Smooth muscle cell (in vitro differentiated cells): ENCODE measurements around the gene CMTM7. TPM values are rescaled to one million over a fixed set of nuclear protein-coding genes. Genes with fewer than 3 reads are reported as not detected.

Source experiments
- DNase-seq: peaks from one replicate; lab custom pipeline; 2025; ENCODE audit not compliant: unreplicated experiment; lab: John Stamatoyannopoulos, UW
- H2AFZ ChIP-seq: fragments of 200-600 bp; sonication (generic); 2 replicates; pipeline ENCODE4 v1.6.0; 2016; ENCODE audit warnings: antibody characterized with exemption, low read depth, mild to moderate bottlenecking
- H3F3A ChIP-seq: fragments of 200-600 bp; sonication (generic); 2 replicates; pipeline ENCODE4 v1.6.0; 2017; ENCODE audit warnings: antibody characterized with exemption, low read depth
- H3K27ac ChIP-seq: fragments of 200-600 bp; sonication (generic); 2 replicates; pipeline ENCODE4 v1.5.1; 2016; ENCODE audit warnings: low read depth, mild to moderate bottlenecking
- H3K27me3 ChIP-seq: fragments of 200-600 bp; sonication (generic); 2 replicates; pipeline ENCODE4 v1.6.1; 2016; ENCODE audit warnings: low read depth, mild to moderate bottlenecking
- H3K36me3 ChIP-seq: fragments of 200-600 bp; sonication (generic); 2 replicates; pipeline ENCODE4 v1.5.1; 2016; ENCODE audit warnings: low read depth
- H3K4me1 ChIP-seq: fragments of 200-600 bp; sonication (generic); 2 replicates; pipeline ENCODE4 v1.5.1; 2016; ENCODE audit warnings: low read depth
- H3K4me2 ChIP-seq: fragments of 200-600 bp; sonication (generic); 2 replicates; pipeline ENCODE4 v1.6.0; 2016; ENCODE audit warnings: mild to moderate bottlenecking
- H3K4me3 ChIP-seq: fragments of 200-600 bp; sonication (generic); 2 replicates; pipeline ENCODE4 v1.5.1; 2016; ENCODE audit warnings: mild to moderate bottlenecking
- H3K79me2 ChIP-seq: fragments of 200-600 bp; sonication (generic); 2 replicates; pipeline ENCODE4 v1.6.0; 2016; ENCODE audit warnings: low read depth, mild to moderate bottlenecking
- H3K9ac ChIP-seq: fragments of 200-600 bp; sonication (generic); 2 replicates; pipeline ENCODE4 v1.6.0; 2016; ENCODE audit warnings: low read depth
- H3K9me3 ChIP-seq: fragments of 200-600 bp; sonication (generic); replicated peaks from 2 replicates; pipeline ENCODE4 v1.5.1; 2016; ENCODE audit warnings: low read depth
- H4K20me1 ChIP-seq: fragments of 200-600 bp; sonication (generic); 2 replicates; pipeline ENCODE4 v1.6.0; 2016; ENCODE audit warnings: low read depth
- CTCF ChIP-seq: fragments of 200-600 bp; sonication (generic); IDR thresholded peaks from 2 replicates; pipeline ENCODE4 v1.5.1; 2017; ENCODE audit warnings: borderline replicate concordance, mild to moderate bottlenecking, antibody characterized with exemption; ENCODE audit not compliant: insufficient read depth, poor library complexity, severe bottlenecking
- WGBS: methylation state at CpG from one replicate; pipeline ENCODE4 v1.1.7; 2016; ENCODE audit warnings: low lambda C conversion rate; 5-methylcytosine and 5-hydroxymethylcytosine counted together
- polyA plus RNA-seq: library from polyadenylated mRNA; unstranded; fragments of >200 nt; fragmentation: Nextera tagmentation; extraction: Ambion mirVana; gene quantifications from 2 replicates; pipeline ENCODE4 v1.2.1, GENCODE V29; 2016
- total RNA-seq: library from RNA; depleted of rRNA; stranded (reverse); fragments of >200 nt; gene quantifications from 2 replicates; pipeline ENCODE4 v1.2.3, GENCODE V29; 2014

The CMTM7 gene
- total and polyA plus RNA-seq, 2 experiments from 2014 or later: 23.4 to 43.1 TPM

GRCh38 chr3:32432711-32433530, 41.3 kb downstream of the CMTM7 start:
- no peak overlapping the region for H3K9ac ChIP-seq
- H3K27me3 ChIP-seq: no peaks in the 10 kb centered on the region
- no peaks in the 10 kb centered on the region for H3K9me3 ChIP-seq
- H3K79me2 ChIP-seq: peaks cover 8% of the 10 kb centered on the region
- H3K4me2 ChIP-seq: no peak overlapping the region
- WGBS: 93% methylated on average over 12 of the region's 12 CpGs
- H3K4me1 ChIP-seq: no peaks in the 10 kb centered on the region
- no peak overlapping the region for H3K4me3 ChIP-seq
- no peak overlapping the region for H2AFZ ChIP-seq
- no peak for DNase-seq
- TF ChIP-seq CTCF: no peak
- no peak overlapping the region for H3K27ac ChIP-seq
- H3K36me3 ChIP-seq: no peaks in the 10 kb centered on the region
- H4K20me1 ChIP-seq: peaks cover 10% of the 10 kb centered on the region
- no peaks in the 10 kb centered on the region for H3F3A ChIP-seq

DNA sequence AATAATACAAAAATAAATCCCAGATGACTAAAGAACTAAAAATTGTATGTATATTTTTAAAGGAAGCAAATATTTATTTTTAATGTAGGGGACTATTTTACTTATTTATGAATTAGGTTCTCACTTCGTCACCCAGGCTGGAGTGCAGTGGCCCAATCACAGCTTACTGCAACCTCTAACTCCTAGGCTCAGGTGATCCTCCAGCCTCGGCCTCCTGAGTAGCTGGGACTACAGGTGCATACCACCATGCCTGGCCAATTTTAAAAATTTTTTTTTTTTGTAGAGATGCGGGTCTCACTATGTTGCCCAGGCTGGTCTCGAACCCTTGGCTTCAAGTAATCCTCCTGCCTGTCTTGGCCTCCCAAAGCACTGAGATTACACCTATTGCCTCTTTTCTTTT, 42.6 kb downstream of the CMTM7 start:
- DNase-seq: no peak
- H3K79me2 ChIP-seq: peaks cover 8% of the 10 kb centered on the region
- no peak overlapping the region for H3K9ac ChIP-seq
- WGBS: 97% methylated on average over 4 of the region's 4 CpGs
- no peaks in the 10 kb centered on the region for H3K9me3 ChIP-seq
- H3K27ac ChIP-seq: no peak overlapping the region
- no peak overlapping the region for H3K4me3 ChIP-seq
- no peaks in the 10 kb centered on the region for H3F3A ChIP-seq
- peaks cover 5% of the 10 kb centered on the region for H4K20me1 ChIP-seq
- H3K4me1 ChIP-seq: no peaks in the 10 kb centered on the region
- H3K27me3 ChIP-seq: no peaks in the 10 kb centered on the region
- H2AFZ ChIP-seq: no peak overlapping the region
- H3K4me2 ChIP-seq: no peak overlapping the region
- TF ChIP-seq CTCF: no peak
- H3K36me3 ChIP-seq: no peaks in the 10 kb centered on the region

DNA sequence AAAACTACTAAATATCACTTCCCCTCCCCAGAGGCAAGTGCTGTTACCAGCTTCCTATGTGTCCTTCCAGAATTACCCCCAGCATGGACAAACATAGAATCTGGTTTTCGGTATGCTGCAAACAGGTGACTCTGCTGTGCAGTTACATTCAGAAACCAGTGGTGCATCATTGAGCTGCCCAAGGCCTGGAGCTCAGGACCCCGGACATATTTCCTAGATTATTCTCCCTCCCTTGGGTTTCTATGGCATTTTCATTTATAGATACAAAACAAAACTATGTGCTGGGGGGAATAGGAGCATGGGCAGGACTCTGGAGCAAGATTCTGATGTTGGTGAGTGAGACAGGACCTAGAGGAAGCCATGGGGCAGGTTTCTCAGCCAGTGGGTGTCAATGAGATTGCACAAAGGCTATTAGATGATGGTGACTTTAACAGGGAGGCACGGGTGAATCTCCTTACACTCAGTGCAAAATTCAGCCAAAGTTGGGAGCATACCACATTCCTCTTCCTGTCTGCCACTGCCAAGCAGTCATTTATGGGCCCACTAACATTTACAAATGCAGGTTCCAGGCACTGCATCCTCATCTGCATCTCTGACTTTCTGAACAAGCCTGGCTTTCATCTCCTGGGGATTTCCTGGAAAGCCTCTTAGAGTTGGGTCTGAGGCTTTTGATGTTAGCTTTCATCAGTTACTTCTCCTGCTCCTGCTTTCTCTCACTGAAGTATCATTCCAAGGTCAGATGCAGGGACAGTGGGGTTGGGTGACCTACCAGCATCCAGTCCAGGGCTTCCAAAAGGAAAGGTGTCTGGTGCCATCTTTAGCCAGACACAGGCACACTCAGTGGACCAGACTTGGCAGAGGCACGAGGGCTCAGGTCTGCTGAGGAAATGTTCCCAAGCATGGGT, 44.5 kb downstream of the CMTM7 start:
- H3K9me3 ChIP-seq: no peaks in the 10 kb centered on the region
- H3K4me1 ChIP-seq: no peaks in the 10 kb centered on the region
- no peak for DNase-seq
- no peaks in the 10 kb centered on the region for H3K36me3 ChIP-seq
- no peak for TF ChIP-seq CTCF
- no peak overlapping the region for H3K27ac ChIP-seq
- H3F3A ChIP-seq: no peaks in the 10 kb centered on the region
- H3K4me2 ChIP-seq: no peak overlapping the region
- no peak overlapping the region for H2AFZ ChIP-seq
- peaks cover 8% of the 10 kb centered on the region for H3K79me2 ChIP-seq
- H3K4me3 ChIP-seq: no peak overlapping the region
- WGBS: 70% methylated on average over 4 of the region's 4 CpGs
- peaks cover 5% of the 10 kb centered on the region for H4K20me1 ChIP-seq
- no peak overlapping the region for H3K9ac ChIP-seq
- H3K27me3 ChIP-seq: no peaks in the 10 kb centered on the region
